ENCODE measurements around the gene SLC18A3. TPM values are rescaled to one million over a fixed set of nuclear protein-coding genes. Genes with fewer than 3 reads are reported as not detected.

Gene SLC18A3
- polyA plus RNA-seq, 1 of the 3 experiments (the other 2 are of a cell fraction), result 1.7 TPM

DNA sequence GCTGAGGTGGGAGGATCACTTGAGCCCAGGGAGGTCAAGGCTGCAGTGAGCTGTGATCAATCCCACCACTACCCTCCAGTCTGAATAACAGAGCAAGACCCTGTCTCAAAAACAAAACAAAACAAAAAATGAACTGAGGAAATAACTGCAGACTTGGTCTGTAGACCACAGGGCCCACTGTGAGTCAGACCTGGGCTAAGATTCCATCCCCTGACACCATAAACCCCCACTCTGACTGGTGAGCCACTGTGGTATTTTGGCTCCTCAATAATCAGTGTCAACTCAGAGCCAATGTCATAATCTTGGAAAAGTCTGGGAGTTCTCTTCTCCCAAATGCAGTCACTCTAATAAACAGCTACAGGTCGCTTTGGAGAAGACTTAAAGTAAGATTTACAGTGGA is 47.2 kb upstream of the SLC18A3 start:
- Histone ChIP-seq H3K9me3 (no peaks in the 10 kb centered on the region), H3K79me2 (ENCODE audit: insufficient read depth) (no peaks in the 10 kb centered on the region), H3K27ac (ENCODE audit: low read depth in 2 of 2, low read length in 1 of 2) (no peak overlapping the region), H3K27me3 (ENCODE audit: insufficient read depth) (no peaks in the 10 kb centered on the region), H3K4me1 (ENCODE audit: control insufficient read depth in 1 of 2, insufficient read depth in 2 of 2, low read depth in 1 of 2, low read length in 1 of 2) (peaks cover 0 to 13% of the 10 kb centered on the region in 2 experiments; a peak in 1 of 4 replicates), H3K9me2 (no peaks in the 10 kb centered on the region), H3K9ac (no peak overlapping the region), H3K4me2 (no peak overlapping the region), H2AFZ (ENCODE audit: low read depth) (no peak overlapping the region), H3K36me3 (replicated peaks in 1 of 2; ENCODE audit: control insufficient read depth in 1 of 2, insufficient read depth in 2 of 2, low read length in 1 of 2) (no peaks in the 10 kb centered on the region), H3F3A (replicated peaks; ENCODE audit: insufficient read depth) (no peaks in the 10 kb centered on the region), H3K4me3 (ENCODE audit: low read depth in 2 of 2, low read length in 1 of 2) (no peak overlapping the region), H4K20me1 (ENCODE audit: insufficient read depth) (no peaks in the 10 kb centered on the region)
- DNase-seq, result no peak
- WGBS (ENCODE audit: low lambda C conversion rate), result 25% methylated on average over 1 of the region's 1 CpG
- POLR2A ChIA-PET, result no interaction called here
- CTCF ChIA-PET, result interaction anchor here (2.1 kb wide), 1 partner anchor 32 kb away, joined by 5 read pairs; no protein-coding TSS in a partner anchor
- TF ChIP-seq RXRA (IDR thresholded peaks at IDR 0.05; ENCODE audit: borderline replicate concordance, low read depth) (no peak), SMC3 (IDR thresholded peaks at IDR 0.05; ENCODE audit: low read depth, low read length) (no peak), MEF2A (IDR thresholded peaks at IDR 0.05; ENCODE audit: borderline replicate concordance, low read depth) (no peak), SIN3A (IDR thresholded peaks at IDR 0.05; ENCODE audit: borderline replicate concordance, low read depth, low read length) (no peak), FOSL2 (IDR thresholded peaks at IDR 0.05; ENCODE audit: borderline replicate concordance, low read depth) (no peak), RCOR1 (IDR thresholded peaks at IDR 0.05; ENCODE audit: low read length) (no peak), POLR2AphosphoS5 (IDR thresholded peaks at IDR 0.05; ENCODE audit: low read depth, low read length) (no peak), FOXM1 (IDR thresholded peaks at IDR 0.05; ENCODE audit: low read depth) (no peak), FOXJ3 (CRISPR knock-in tag; IDR thresholded peaks at IDR 0.05) (no peak), JUND (IDR thresholded peaks at IDR 0.05) (no peak), EZH2phosphoT487 (IDR thresholded peaks at IDR 0.05; ENCODE audit: borderline replicate concordance, low read depth) (no peak)
- TF ChIP-seq, protein P1, sequence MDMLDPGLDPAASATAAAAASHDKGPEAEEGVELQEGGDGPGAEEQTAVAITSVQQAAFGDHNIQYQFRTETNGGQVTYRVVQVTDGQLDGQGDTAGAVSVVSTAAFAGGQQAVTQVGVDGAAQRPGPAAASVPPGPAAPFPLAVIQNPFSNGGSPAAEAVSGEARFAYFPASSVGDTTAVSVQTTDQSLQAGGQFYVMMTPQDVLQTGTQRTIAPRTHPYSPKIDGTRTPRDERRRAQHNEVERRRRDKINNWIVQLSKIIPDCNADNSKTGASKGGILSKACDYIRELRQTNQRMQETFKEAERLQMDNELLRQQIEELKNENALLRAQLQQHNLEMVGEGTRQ (IDR thresholded peaks at IDR 0.05; ENCODE audit: borderline replicate concordance, low read depth, low read length), result no peak
- TF ChIP-seq, protein P2, sequence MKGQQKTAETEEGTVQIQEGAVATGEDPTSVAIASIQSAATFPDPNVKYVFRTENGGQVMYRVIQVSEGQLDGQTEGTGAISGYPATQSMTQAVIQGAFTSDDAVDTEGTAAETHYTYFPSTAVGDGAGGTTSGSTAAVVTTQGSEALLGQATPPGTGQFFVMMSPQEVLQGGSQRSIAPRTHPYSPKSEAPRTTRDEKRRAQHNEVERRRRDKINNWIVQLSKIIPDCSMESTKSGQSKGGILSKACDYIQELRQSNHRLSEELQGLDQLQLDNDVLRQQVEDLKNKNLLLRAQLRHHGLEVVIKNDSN (IDR thresholded peaks at IDR 0.05; ENCODE audit: borderline replicate concordance, low read depth), result no peak
- TF ChIP-seq, protein P3, sequence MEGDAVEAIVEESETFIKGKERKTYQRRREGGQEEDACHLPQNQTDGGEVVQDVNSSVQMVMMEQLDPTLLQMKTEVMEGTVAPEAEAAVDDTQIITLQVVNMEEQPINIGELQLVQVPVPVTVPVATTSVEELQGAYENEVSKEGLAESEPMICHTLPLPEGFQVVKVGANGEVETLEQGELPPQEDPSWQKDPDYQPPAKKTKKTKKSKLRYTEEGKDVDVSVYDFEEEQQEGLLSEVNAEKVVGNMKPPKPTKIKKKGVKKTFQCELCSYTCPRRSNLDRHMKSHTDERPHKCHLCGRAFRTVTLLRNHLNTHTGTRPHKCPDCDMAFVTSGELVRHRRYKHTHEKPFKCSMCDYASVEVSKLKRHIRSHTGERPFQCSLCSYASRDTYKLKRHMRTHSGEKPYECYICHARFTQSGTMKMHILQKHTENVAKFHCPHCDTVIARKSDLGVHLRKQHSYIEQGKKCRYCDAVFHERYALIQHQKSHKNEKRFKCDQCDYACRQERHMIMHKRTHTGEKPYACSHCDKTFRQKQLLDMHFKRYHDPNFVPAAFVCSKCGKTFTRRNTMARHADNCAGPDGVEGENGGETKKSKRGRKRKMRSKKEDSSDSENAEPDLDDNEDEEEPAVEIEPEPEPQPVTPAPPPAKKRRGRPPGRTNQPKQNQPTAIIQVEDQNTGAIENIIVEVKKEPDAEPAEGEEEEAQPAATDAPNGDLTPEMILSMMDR (IDR thresholded peaks at IDR 0.05), result no peak
- TF ChIP-seq, protein P4, sequence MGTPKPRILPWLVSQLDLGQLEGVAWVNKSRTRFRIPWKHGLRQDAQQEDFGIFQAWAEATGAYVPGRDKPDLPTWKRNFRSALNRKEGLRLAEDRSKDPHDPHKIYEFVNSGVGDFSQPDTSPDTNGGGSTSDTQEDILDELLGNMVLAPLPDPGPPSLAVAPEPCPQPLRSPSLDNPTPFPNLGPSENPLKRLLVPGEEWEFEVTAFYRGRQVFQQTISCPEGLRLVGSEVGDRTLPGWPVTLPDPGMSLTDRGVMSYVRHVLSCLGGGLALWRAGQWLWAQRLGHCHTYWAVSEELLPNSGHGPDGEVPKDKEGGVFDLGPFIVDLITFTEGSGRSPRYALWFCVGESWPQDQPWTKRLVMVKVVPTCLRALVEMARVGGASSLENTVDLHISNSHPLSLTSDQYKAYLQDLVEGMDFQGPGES (IDR thresholded peaks at IDR 0.05; ENCODE audit: low read depth, low read length), result no peak
- TF ChIP-seq, protein P5, sequence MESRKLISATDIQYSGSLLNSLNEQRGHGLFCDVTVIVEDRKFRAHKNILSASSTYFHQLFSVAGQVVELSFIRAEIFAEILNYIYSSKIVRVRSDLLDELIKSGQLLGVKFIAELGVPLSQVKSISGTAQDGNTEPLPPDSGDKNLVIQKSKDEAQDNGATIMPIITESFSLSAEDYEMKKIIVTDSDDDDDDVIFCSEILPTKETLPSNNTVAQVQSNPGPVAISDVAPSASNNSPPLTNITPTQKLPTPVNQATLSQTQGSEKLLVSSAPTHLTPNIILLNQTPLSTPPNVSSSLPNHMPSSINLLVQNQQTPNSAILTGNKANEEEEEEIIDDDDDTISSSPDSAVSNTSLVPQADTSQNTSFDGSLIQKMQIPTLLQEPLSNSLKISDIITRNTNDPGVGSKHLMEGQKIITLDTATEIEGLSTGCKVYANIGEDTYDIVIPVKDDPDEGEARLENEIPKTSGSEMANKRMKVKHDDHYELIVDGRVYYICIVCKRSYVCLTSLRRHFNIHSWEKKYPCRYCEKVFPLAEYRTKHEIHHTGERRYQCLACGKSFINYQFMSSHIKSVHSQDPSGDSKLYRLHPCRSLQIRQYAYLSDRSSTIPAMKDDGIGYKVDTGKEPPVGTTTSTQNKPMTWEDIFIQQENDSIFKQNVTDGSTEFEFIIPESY (IDR thresholded peaks at IDR 0.05; ENCODE audit: borderline replicate concordance, low read depth), result no peak
